H1 (cell line): ENCODE measurements around the gene PEAK1. TPM values are rescaled to one million over a fixed set of nuclear protein-coding genes. Genes with fewer than 3 reads are reported as not detected.
A peak's percentile ranks its signal among the peaks of the same experiment; 100 is the strongest.

ENCODE experiments used
- ASH2L ChIP-seq: fragments of 200-600, 300-600 bp; sonication (generic); IDR thresholded peaks from one replicate; pipeline ENCODE4 v1.7.1; 2017; ENCODE audit warnings: low read length
- ATF2 ChIP-seq: IDR thresholded peaks from 2 replicates; pipeline ENCODE4 v1.6.1; 2012; ENCODE audit warnings: low read length, inconsistent platforms
- BCL11A ChIP-seq, 2 experiments: IDR thresholded peaks; one replicate each; pipeline ENCODE4 v1.6.1; 2011; ENCODE audit warnings: low read depth in 2 of 2, low read length in 2 of 2, mild to moderate bottlenecking in 2 of 2
- CBX8 ChIP-seq: fragments of 300-800, 300-1000 bp; sonication (generic); IDR thresholded peaks from 2 replicates; pipeline ENCODE4 v1.7.1; 2016; ENCODE audit warnings: low read depth, low read length, borderline replicate concordance
- CTBP2 ChIP-seq: IDR thresholded peaks from 2 replicates; pipeline ENCODE4 v1.7.0; 2011; ENCODE audit warnings: borderline replicate concordance, mild to moderate bottlenecking, moderate library complexity, mixed read lengths, low read length; ENCODE audit not compliant: insufficient read depth, insufficient read length
- E2F6 ChIP-seq: IDR thresholded peaks from 2 replicates; pipeline ENCODE4 v1.6.1; 2012; ENCODE audit warnings: inconsistent platforms
- EGR1 ChIP-seq: IDR thresholded peaks from 2 replicates; pipeline ENCODE4 v1.6.1; 2011; ENCODE audit warnings: low read depth, low read length, borderline replicate concordance
- KDM4A ChIP-seq: IDR thresholded peaks from one replicate; pipeline ENCODE4 v1.7.1; 2012; ENCODE audit warnings: low read depth, mild to moderate bottlenecking, moderate library complexity, low read length, inconsistent platforms; ENCODE audit not compliant: severe bottlenecking
- MAFK ChIP-seq: IDR thresholded peaks from 2 replicates; pipeline ENCODE4 v1.6.1; 2012; ENCODE audit warnings: low read depth, mild to moderate bottlenecking, improper control_type of control experiment, low read length
- NANOG ChIP-seq: IDR thresholded peaks from 2 replicates; pipeline ENCODE4 v1.6.1; 2011; ENCODE audit warnings: low read length, low read depth, mild to moderate bottlenecking, inconsistent platforms; ENCODE audit not compliant: insufficient read depth, poor library complexity, severe bottlenecking
- NRF1 ChIP-seq: IDR thresholded peaks from 2 replicates; pipeline ENCODE4 v1.6.1; 2011; ENCODE audit warnings: mild to moderate bottlenecking, low read depth, low read length, improper control_type of control experiment
- SAP30 ChIP-seq: fragments of 300-600 bp; sonication (generic); IDR thresholded peaks from 2 replicates; pipeline ENCODE4 v1.7.1; 2012; ENCODE audit warnings: low read length, moderate library complexity, mild to moderate bottlenecking, inconsistent platforms; ENCODE audit not compliant: insufficient read depth, insufficient replicate concordance
- SRF ChIP-seq: IDR thresholded peaks from 2 replicates; pipeline ENCODE4 v1.6.1; 2011; ENCODE audit warnings: mild to moderate bottlenecking, low read depth, low read length, moderate library complexity
- SUZ12 ChIP-seq: fragments of 200-600 bp; sonication (generic); IDR thresholded peaks from 2 replicates; pipeline ENCODE4 v1.6.1; 2012; ENCODE audit warnings: mild to moderate bottlenecking, inconsistent platforms, low read length, moderate library complexity, mixed read lengths
- TAF1 ChIP-seq: IDR thresholded peaks from 2 replicates; pipeline ENCODE4 v1.6.1; 2011; ENCODE audit warnings: mild to moderate bottlenecking, low read depth, low read length
- TAF7 ChIP-seq: optimal IDR thresholded peaks from 2 replicates; pipeline ENCODE3; 2011; ENCODE audit warnings: low read depth, mild to moderate bottlenecking, inconsistent platforms, low read length, moderate library complexity, borderline replicate concordance
- USF2 ChIP-seq: IDR thresholded peaks from 2 replicates; pipeline ENCODE4 v1.6.1; 2011; ENCODE audit warnings: low read length, improper control_type of control experiment
- polyA plus RNA-seq, 7 experiments: library from polyadenylated mRNA; depleted of rRNA in 3 of 7; stranded (reverse) in 5 of 7; unstranded in 2 of 7; fragments of >200 nt in 5 of 7; fragments of 200-250 nt in 2 of 7; gene quantifications; 1 replicate in 5 of 7; 2 replicates in 1 of 7; 4 replicates in 1 of 7; pipeline versions ENCODE4 v1.2.1 to v1.2.3, GENCODE V29; 2011 to 2013; ENCODE audit warnings: missing spikeins in 2 of 7, mixed read lengths in 2 of 7
- total RNA-seq: library from RNA; stranded (reverse); fragmentation: NEBNext Ultra II Directional; extraction: Animal tissue kit (Norgen Biotek cat#: 25700); gene quantifications from 2 replicates; pipeline ENCODE4 v1.2.1, GENCODE V29; 2021

Gene PEAK1
- total and polyA plus RNA-seq, 2 of the 8 experiments (the other 6 are each of a cell fraction or from before 2014, with no cell fraction given), result 8.8 to 44.8 TPM

- TF ChIP-seq TAF7 (no peak), SRF (no peak), SAP30 (no peak), CBX8 (no peak), EGR1 (no peak), ASH2L (peak; percentile 77), NRF1 (peak; percentile 56), SUZ12 (no peak), MAFK (no peak), KDM4A (peak; percentile 40), ATF2 (no peak), TAF1 (peak; percentile 91), NANOG (no peak), E2F6 (peak; percentile 71), CTBP2 (no peak), USF2 (0 out of 2 replicates have a peak, but pooled peaks have one; percentile 24), BCL11A (IDR thresholded peaks at IDR 0.05; ENCODE audit: low read depth in 2 of 2, low read length in 2 of 2) (no peak)
These were observed 349.2 kb downstream of the PEAK1 start, which contains the start of gene TSPAN3 (continued) for GRCh38 chr15:77070495-77071304.
